Ovary (tissue), 9 donors: ENCODE results near the gene CDK5R2. TPM values are rescaled to one million over a fixed set of nuclear protein-coding genes. Genes with fewer than 3 reads are reported as not detected.

Experiments used
- DNase-seq, 5 donors: peaks; one replicate each; pipeline ENCODE4 v3.0.0-alpha.2; 2019 to 2020
- H3K27ac ChIP-seq, 2 donors: fragments of 200-600 bp; one replicate each; pipeline versions ENCODE4 v1.5.1 to v1.8.0; 2019 to 2022
- H3K27me3 ChIP-seq: fragments of 200-600 bp; one replicate; pipeline ENCODE4 v1.8.0; 2022
- H3K36me3 ChIP-seq: fragments of 200-600 bp; sonication (generic); one replicate; pipeline ENCODE4 v1.5.1; 2019
- H3K4me1 ChIP-seq: one replicate; pipeline ENCODE4 v1.8.1; 2013; ENCODE audit warnings: mild to moderate bottlenecking, moderate library complexity; ENCODE audit not compliant: insufficient read depth
- H3K4me3 ChIP-seq: fragments of 200-600 bp; sonication (generic); one replicate; pipeline ENCODE4 v1.5.1; 2017
- H3K9me3 ChIP-seq, 2 donors: fragments of 200-600 bp in 1 of 2; sonication (generic) in 1 of 2; one replicate each; pipeline versions ENCODE4 v1.5.1 to v1.8.1; 2013 to 2019; ENCODE audit warnings: mild to moderate bottlenecking in 1 of 2, moderate library complexity in 1 of 2
- EP300 ChIP-seq: sonication (generic); formaldehyde crosslinking; IDR thresholded peaks from one replicate; pipeline ENCODE4 v1.6.1; 2017; ENCODE audit warnings: antibody characterized with exemption
- POLR2A ChIP-seq: fragments of 450-650 bp; IDR thresholded peaks from one replicate; pipeline ENCODE4 v1.6.1; 2017; ENCODE audit warnings: antibody characterized with exemption, mild to moderate bottlenecking, moderate library complexity
- WGBS, 3 donors: extraction: QIAGEN DNeasy Blood & Tissue Kit in 1 of 3; methylation state at CpG; one replicate each; pipeline versions ENCODE4 v1.1.5 to v1.1.7; 2013 to 2017; 5-methylcytosine and 5-hydroxymethylcytosine counted together
- intact Hi-C, 4 donors: fragments of 100-400 bp; cut with DNase I; formaldehyde crosslinking; loops; one replicate each; pipeline versions ENCODE4 v1.11.0 to v1.15.1; 2022 to 2023
- polyA plus RNA-seq, 2 donors: library from polyadenylated mRNA; stranded (reverse); fragments of 200-250 nt in 1 of 2; fragments of 350-450 nt in 1 of 2; fragmentation: Illumina TruSeq in 1 of 2; extraction: RNeasy Lipid Tissue Mini Kit (QIAGEN cat#74804) in 1 of 2; gene quantifications; one replicate each; pipeline ENCODE4 v1.2.3, GENCODE V29; 2013 to 2014
- total RNA-seq, 7 donors: library from RNA; depleted of rRNA in 2 of 7; stranded (reverse); fragments of >200 nt in 2 of 7; fragmentation: NEBNext Ultra II Directional in 3 of 7; extraction: Animal tissue kit (Norgen Biotek cat#: 25700) in 3 of 7; gene quantifications; one replicate each; pipeline versions ENCODE4 v1.1.0 to v1.2.4, GENCODE V29; 2016 to 2023
- TF ChIP-seq, protein P1 (sequence below), 3 donors: fragments of 450-650 bp in 2 of 3; fragments of 200-600 bp in 1 of 3; IDR thresholded peaks; one replicate each; pipeline versions ENCODE4 v1.5.1 to v1.8.0; 2016 to 2022; ENCODE audit warnings: antibody characterized with exemption in 3 of 3, mild to moderate bottlenecking in 1 of 3
- donor health status: DM: no; HTN: no; CAD: no; lungs with moderate emphysema.
- donor health status: DM: no; HTN: no; CAD: no.
- donor health status: Bipolar disorder and iron deficiency.
- donor health status: DM: yes; HTN: yes; CAD: no.
- donor health status: DM: no; HTN: no; CAD: no.
- donor health status: DM: yes; HTN: yes; CAD: no.

CDK5R2 gene
- total and polyA plus RNA-seq, 9 donors, result not detected

DNA sequence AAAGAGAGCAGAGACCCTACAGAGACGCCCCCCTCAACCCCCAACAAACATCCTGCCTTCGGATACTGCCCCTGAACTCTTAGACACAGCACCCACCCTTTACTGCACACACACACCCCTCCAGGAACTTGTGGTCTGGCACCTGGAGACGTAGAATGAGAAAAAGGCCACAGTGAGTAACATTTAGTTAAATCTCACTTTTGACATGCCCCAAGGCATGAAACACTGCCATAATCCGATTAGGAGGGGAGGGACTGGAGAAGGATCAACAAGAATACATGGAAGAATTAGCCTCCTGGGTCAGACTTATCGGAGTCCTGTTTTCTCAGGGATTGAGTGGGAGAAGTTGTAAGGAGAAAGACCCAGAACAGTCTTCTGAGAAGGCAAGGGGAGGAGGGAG is 4.1 kb downstream of the CDK5R2 start:
- no peaks in the 10 kb centered on the region for H3K36me3 ChIP-seq
- TF ChIP-seq, protein P1, sequence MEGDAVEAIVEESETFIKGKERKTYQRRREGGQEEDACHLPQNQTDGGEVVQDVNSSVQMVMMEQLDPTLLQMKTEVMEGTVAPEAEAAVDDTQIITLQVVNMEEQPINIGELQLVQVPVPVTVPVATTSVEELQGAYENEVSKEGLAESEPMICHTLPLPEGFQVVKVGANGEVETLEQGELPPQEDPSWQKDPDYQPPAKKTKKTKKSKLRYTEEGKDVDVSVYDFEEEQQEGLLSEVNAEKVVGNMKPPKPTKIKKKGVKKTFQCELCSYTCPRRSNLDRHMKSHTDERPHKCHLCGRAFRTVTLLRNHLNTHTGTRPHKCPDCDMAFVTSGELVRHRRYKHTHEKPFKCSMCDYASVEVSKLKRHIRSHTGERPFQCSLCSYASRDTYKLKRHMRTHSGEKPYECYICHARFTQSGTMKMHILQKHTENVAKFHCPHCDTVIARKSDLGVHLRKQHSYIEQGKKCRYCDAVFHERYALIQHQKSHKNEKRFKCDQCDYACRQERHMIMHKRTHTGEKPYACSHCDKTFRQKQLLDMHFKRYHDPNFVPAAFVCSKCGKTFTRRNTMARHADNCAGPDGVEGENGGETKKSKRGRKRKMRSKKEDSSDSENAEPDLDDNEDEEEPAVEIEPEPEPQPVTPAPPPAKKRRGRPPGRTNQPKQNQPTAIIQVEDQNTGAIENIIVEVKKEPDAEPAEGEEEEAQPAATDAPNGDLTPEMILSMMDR (IDR thresholded peaks at IDR 0.05), result no peak
- intact Hi-C loops, result no loop called here
- peaks cover 0 to 7% of the 10 kb centered on the region in 2 donors for H3K9me3 ChIP-seq
- no peak overlapping the region for H3K4me3 ChIP-seq
- no peaks in the 10 kb centered on the region for H3K27me3 ChIP-seq
- H3K4me1 ChIP-seq, result no peaks in the 10 kb centered on the region
- DNase-seq, result no peak
- H3K27ac ChIP-seq, result no peak overlapping the region
- WGBS, 3 donors, result 10 to 13% (median 11%) methylated on average over 5 of the region's 5 CpGs

DNA sequence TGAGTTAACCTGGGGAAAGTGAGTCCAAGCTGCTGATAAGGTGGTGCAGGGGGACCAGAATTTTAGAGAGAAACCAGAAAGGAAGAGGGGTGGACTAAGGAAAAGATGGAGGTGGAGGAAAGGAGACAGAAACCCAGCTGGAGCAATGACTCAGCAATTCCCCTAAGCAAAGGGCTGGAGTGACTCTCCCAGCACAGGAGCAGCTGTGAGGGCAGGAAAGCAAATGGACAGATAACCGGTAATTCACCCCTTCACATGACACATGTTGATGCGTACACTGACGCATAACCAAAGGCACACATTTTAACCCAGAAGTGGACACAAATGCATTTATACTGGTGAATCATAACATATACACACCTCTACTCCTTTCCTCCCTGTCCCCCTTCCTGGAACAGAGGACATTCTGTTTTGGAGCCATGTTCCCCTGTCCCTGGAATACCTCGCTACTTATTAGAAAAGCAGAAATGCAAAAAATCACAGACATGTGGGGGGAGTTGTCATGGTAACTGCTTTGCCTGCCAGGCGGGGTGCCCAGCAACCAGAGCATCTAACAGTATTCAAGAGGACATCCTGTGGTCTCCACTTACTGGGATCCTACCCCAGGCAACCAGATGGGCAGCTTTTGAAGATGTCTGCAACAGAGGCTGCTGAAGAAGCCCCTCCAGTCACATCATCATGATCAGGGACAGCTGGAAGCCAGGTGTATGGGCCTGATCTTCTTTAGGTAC is 4.7 kb downstream of the CDK5R2 start:
- Histone ChIP-seq H3K27ac (no peak overlapping the region), H3K4me3 (no peak overlapping the region), H3K9me3 (peaks cover 0 to 7% of the 10 kb centered on the region in 2 donors), H3K36me3 (no peaks in the 10 kb centered on the region), H3K4me1 (no peaks in the 10 kb centered on the region), H3K27me3 (no peaks in the 10 kb centered on the region)
- 23 to 33% (median 24%) methylated on average over 5 of the region's 5 CpGs for WGBS, 3 donors
- TF ChIP-seq, protein P1 (IDR thresholded peaks at IDR 0.05), result no peak
- no peak for TF ChIP-seq EP300
- no peak for TF ChIP-seq POLR2A
- intact Hi-C loops, result no loop called here
- DNase-seq, result no peak

DNA sequence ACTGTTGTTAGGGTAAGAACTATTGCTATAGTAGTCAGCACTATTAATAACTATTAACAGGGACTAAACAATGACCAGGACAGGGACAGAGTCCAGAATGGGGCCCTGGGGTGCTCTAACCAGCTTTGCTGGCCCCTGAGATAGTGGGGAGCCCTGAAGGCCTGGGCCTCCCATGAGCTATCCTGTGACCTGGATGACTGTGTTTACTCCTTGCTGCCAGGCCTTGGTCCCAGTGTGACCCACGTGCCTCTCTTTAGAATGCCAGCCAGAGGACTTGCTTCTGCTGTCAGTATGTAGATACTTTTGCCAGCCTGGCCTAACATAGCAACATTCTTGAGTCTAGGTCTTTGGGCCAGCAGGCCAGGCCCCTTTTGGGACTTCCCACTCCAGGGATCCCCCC is 11.4 kb downstream of the CDK5R2 start:
- TF ChIP-seq POLR2A (no peak), EP300 (no peak)
- TF ChIP-seq, protein P1 (IDR thresholded peaks at IDR 0.05), result no peak
- no peak for DNase-seq
- no peaks in the 10 kb centered on the region for H3K9me3 ChIP-seq
- 7 to 27% (median 21%) methylated on average over 1 of the region's 1 CpG for WGBS, 3 donors
- no peaks in the 10 kb centered on the region for H3K27me3 ChIP-seq
- H3K4me1 ChIP-seq, result no peaks in the 10 kb centered on the region
- intact Hi-C loops, result no loop called here
- no peak overlapping the region for H3K27ac ChIP-seq
- no peaks in the 10 kb centered on the region for H3K36me3 ChIP-seq
- no peak overlapping the region for H3K4me3 ChIP-seq

DNA sequence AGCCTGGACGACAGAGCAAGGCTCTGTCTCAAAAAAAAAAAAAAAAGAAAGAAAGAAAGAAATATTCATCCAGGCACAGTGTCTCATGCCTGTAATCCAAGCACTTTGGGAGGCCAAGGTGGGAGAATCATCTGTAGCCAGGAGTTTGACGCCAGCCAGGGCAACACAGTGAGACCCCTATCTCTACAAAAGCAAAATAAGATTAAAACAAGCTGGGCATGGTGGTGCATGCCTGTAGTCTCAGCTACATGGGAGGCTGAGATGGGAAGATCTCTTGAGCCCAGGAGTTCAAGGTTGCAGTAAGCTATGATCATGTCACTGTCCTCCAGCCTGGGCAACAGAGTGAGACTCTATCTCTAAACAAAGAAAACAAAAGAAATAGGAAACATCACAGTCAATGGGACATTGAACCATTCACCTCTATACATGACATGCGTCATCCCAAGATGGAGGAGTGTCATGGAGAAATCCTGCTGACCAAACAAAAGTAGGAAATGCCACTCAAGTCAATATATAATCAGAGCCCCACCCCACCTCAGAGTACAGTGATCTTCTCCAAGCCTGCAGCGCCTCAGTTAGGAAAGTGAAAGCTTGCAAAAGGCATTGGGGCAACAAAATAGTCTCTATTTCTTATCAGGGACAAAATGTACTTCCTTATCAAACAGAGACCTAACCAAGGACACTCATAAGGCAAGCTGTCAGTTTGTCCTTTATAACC is 15.8 kb downstream of the CDK5R2 start:
- WGBS, 3 donors, result 55 to 66% (median 58%) methylated on average over 4 of the region's 4 CpGs
- Histone ChIP-seq H3K27ac (no peak overlapping the region), H3K4me1 (peaks cover 1% of the 10 kb centered on the region), H3K4me3 (no peak overlapping the region), H3K9me3 (no peaks in the 10 kb centered on the region), H3K36me3 (no peaks in the 10 kb centered on the region), H3K27me3 (no peaks in the 10 kb centered on the region)
- TF ChIP-seq, protein P1 (IDR thresholded peaks at IDR 0.05), result no peak
- TF ChIP-seq EP300, result no peak
- no peak for TF ChIP-seq POLR2A
- intact Hi-C loops, result no loop called here
- no peak for DNase-seq
